HG03442 (cell line): ENCODE data around the gene ZBTB5.
"Not testable (repeated sequence)": the region's sequence is repeated elsewhere in the genome, so short reads cannot be mapped to it uniquely, and the experiment has no call there.

Source experiments
- ATAC-seq: cut with Tn5 transposase; IDR thresholded peaks from one replicate; pipeline ENCODE4 v1.9.1; 2021; ENCODE audit warnings: mild to moderate bottlenecking, moderate library complexity; ENCODE audit not compliant: unreplicated experiment

The ZBTB5 gene, protein sequence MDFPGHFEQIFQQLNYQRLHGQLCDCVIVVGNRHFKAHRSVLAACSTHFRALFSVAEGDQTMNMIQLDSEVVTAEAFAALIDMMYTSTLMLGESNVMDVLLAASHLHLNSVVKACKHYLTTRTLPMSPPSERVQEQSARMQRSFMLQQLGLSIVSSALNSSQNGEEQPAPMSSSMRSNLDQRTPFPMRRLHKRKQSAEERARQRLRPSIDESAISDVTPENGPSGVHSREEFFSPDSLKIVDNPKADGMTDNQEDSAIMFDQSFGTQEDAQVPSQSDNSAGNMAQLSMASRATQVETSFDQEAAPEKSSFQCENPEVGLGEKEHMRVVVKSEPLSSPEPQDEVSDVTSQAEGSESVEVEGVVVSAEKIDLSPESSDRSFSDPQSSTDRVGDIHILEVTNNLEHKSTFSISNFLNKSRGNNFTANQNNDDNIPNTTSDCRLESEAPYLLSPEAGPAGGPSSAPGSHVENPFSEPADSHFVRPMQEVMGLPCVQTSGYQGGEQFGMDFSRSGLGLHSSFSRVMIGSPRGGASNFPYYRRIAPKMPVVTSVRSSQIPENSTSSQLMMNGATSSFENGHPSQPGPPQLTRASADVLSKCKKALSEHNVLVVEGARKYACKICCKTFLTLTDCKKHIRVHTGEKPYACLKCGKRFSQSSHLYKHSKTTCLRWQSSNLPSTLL

DNA sequence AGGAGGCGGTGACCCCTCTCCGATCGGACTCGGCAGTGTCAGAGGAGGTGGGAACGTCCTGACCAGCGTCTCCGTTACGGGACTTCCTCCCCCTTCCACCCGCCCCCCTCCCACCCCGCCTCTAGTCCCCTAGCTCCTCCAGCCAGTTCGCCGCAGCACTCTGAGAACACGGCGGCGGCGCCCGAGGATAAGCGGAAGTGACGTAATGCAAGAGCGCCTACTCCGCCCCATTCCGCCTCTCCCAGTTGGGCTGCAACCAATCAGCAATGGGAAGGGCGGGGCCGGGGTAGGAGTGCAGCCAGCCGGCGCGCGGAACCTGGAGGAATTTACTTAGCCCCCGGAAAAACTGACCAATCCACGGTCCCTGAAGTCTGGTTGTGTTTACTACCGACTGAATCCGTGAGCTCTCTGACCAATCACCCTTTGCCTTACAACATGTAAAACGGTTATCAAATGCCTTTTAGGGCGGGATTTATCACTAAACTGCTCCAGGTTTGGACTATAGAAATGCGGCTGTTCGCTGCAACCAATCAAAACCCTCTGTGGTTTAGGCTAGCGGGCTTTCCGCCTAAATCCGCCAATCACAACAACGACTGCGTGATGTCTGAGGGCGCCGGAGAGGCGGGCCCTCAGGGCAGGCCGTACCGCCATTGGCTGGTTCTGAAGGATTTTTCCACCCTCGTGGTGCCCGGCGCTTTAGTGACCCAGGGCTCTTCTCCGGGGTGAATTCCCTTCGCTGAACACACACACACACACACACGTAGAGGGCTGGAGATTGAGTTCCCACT, at the start of gene ZBTB5:
ZBTB5 (minus strand) TSS at position 202 of the 788 bp plus-strand sequence. CDS start 22,899 bp downstream, outside the sequence.
- peak; percentile 75 for ATAC-seq

DNA sequence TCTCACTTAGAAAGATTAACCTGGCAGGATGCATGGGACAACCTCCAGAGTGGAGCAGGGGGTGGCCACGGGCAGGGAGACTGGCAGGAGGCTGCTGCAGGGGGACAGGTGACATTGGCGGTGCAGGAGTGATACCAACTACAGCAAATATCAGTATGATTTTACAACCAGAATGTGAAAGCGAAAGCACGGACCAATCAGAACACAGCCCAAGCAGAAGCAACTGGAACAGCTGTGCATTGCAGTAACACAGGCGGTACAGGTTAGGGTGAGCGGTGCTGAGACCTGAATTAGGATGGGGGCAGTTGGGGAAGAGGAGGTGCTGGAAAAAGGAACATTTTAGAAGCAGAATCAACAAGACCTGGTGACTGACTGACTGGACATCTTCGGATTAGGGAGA, 49.7 kb upstream of the ZBTB5 start:
- ATAC-seq: no peak

DNA sequence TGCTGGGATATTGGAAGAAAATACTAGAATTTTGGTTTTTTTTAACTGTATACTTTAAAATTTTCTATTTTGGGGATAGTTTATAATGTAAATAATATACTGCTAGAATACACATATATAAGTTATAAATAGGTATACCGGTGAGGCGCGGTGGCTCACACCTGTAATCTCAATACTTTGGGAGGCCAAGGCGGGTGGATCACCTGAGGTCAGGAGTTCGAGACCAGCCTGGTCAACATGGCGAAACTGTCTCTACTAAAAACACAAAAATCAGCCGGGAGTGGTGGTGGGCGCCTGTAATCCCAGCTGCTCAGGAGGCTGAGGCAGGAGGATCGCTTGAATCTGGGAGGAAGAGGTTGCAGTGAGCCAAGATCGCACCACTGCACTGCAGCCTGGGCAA, 49.2 kb upstream of the ZBTB5 start:
- ATAC-seq: not testable (repeated sequence)

DNA sequence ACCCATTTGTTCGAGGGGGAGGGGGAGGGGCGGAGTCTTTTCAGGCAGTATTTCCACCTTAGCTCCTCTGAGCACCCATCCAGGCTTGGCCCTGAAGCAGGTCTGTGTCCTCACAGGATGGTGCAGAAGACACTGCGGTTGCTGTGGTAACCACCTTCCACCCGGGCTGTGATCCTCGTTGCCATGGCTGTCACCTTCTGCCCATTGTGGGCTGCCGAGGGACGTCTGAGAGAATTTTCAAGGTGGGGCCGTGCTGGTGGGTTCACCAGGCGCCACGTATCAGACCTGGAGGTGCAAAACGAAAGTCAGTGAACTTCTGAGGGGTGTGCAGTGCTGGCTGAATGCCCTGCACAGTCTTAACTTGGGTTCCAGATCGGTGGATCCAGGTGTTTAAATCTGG, 47.2 kb upstream of the ZBTB5 start:
- no peak for ATAC-seq

DNA sequence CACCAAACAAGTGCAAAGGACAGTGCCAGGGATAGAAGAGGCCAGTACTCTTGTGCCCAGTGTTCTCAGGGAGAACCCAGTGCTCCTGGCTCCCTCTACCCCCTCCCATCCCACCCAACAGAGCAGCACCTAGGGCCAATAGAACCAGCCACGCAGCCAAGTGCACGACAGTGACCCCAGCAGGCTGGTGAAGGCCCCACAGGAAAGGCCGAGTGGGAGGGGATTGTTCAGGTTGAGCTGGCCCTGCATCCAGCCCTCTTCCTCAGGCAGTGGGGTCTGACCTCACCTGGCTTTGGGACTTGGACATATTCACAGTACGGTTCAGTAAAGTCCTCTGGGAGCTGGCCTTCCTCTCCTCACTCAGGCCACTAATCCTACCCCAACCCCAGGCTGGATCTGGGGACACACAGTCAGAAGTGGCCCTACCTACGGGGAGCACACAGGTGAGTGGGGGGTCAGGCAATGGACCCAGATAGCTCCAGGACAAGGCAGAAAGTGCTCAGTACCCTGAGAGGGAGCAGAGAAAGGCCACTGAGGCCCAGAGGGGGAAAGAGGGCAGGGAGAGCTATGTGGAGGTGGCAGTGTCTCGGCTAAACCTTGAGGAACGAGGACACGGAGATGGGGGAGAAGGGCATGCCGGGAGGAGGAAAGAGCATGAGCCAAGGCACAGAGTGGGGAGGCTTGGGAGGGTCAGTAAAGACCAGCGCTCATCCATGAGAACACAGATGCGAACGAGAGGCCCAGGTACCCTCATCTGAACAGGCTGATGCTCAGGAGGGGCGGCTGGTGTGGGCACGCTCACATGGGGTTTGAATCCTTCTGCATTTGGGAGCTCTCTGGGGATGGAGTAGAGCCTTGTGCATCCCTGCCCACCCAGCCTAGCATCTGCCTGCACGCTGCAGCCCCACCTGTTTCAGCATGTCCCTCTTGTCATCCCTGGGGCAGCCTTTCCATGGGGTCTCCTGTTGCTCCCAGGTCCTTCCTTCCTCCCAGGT, 46.1 kb upstream of the ZBTB5 start:
- no peak for ATAC-seq

DNA sequence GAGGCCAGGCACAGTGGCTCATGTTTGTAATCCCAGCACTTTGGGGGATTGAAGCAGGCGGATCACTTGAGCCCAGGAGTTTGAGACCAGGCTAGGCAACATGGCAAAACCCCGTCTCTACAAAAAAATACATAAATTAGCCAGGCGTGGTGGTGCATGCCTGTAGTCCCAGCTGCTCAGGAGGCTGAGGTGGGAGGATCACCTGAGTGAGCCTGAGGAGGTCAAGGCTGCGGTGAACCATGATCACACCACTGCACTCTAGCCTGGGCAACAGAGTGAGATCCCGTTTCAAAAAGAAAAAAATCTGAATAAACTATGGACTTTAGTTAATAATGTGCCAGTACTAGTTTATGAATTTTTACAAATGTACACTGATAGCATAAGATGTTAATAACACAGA, 44.8 kb upstream of the ZBTB5 start:
- ATAC-seq: not testable (repeated sequence)

DNA sequence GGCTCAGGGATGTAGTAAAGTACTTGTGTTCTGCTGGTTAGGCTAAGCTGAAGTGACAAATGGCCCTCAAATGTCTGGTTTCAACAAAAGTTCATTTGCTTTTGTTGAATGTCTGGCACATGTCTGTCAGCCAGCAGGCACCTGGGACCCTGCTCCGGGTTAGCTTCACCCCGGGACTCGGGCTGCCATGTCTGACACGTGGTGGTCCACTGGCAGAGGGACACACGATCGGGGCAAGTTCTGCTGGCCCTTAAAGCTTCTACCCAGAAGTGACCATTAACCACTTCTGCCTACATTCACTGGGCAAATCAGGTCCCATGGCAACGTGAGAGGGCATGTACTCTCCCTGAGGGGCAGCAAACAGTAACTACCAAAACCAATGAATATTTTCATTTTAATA, 44.3 kb upstream of the ZBTB5 start:
- no peak for ATAC-seq

DNA sequence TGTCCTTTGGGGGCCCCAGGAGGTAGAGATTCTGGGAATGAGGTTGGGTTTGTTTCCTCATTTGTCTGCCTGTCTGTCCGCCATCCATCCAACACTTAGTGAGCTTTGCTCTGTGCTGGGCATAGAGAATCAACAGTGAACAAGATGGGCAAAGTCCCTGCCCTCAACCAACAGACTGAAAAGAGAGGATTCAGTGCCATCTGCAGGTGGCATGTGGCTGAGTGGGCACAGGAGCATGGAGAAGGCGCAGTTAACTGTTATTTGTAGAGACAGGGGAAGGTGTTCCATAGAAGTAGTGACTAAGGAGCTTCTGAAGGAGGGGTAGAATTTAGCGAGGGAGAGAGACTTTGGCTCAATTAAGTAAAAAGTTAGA, 43.6 kb upstream of the ZBTB5 start:
- ATAC-seq: no peak

DNA sequence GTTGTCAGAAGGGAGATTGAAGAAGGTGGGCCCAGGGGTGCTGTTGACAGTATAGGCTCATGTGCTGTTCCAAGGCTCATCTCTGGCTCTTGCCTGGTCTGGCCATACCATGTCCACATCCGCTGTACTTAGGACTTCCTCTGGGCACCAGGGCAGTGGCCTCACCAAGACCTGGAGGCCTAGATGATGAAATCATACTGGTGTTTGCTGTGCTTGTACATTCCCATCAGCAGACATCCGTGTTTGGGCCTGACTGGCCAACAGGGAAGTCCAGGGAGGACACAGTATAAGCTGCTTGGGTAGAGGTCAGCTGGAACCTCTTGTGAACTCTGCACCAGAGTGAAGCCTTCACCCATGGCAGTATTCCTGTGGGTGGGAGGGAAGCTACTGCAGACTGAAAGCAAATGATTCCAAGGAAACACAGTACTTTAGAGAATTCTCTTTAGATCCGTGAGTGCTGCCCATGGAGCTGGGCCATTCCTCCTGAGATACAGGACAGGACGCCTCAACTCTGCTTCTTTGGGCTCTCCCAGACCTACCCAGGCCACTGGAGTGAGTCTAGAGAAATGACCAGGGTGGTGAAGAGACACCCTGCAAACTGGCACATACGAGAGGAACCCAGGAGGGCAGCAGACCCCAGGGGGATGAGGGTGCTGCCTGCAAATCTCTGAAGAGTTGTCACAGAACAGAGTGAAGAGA, 43.0 kb upstream of the ZBTB5 start:
- ATAC-seq: no peak

DNA sequence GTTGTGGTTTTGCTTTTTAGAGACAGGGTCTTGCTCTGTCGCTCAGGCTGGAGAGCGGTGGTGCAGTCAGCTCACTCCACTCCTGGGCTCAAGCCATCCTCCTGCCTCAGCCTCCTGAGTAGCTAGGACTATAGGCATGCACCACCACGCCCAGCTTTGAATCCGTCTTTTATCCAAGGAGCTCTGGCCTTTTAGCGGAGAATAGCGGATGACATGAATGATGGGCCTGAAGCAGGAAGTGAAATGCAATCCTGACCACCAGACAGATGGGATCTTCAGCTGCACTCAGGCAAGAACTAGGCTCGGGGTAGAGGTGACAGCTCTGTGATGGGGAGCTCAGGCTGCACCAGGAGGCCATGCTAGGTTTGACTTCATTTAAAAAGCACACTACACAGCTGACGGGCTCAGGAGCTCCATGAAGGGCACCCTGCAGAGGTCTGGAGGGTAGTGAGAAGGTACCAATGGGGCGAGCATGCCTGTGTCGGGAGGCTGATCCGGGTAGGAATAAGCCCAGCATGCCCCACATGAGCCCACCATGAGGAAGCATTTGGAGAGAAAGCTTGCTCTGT, 42.4 kb upstream of the ZBTB5 start:
- ATAC-seq: no peak

DNA sequence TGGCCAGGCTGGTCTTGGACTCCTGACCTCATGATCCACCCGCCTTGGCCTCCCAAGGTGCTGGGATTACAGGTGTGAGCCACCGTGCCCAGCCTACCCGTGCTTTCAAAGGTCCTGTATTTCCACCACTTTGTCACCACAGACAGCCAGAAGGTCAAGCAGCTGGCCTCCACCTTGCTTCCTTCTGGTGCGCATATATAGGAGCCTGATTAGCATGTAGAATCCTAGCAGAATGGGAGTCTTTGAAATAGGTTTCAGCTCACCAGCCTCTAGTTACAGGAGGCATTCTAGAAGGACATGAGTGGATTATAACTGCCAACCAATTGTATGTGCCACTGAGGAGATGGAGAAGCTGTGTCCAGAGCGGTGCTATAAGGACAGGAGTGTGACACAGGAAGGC, 39.4 kb upstream of the ZBTB5 start:
- no peak for ATAC-seq

DNA sequence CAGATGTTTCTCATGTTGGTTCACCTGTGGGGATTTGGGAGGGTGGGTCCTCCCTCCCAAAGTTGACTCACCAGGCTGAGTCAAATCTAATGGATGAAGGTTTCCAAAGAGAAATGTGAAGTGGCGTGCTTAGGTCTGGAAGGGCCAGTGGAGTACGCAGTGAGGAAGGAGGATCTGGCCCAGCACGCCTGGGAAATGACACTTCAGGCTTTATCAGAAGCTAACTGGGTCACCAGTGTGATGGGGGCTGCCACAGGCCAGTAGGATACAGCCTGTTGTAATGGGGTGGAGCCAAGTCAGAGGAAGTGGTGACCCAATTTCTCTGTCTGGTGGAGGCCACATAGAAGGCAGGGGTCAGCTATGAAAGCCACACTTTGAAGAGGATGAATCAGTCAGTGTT, 38.5 kb upstream of the ZBTB5 start:
- ATAC-seq: no peak

DNA sequence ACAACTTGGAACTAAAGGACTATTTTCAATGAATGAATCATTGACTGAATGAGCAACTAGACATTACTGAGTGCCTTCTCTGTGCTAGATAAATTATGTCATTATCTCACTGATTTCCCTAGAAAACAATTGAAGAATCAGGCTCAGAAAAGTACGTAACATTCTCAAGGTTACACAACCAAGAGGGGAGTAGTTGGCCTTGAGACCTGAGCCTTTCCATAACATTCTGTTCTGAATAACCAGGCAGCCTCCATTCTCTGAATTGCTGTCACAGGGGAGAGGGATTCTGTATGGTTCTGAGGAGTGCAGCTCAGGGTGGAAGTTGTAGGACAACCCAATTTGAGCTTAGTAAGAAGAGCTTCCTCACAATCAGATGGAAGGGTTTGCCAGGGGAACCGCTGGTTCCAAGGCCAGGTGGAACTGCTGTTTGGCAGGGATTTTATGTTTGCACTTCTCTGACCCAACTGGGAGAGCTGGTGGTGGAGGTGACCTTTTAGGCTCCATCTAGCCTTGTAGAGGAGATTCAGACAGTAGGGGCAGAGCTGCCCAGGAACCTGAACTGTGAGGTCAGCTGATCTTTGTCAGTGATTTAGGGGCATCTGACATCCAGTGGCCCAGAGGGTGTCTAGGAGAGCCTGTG, 36.8 kb upstream of the ZBTB5 start:
- no peak for ATAC-seq

DNA sequence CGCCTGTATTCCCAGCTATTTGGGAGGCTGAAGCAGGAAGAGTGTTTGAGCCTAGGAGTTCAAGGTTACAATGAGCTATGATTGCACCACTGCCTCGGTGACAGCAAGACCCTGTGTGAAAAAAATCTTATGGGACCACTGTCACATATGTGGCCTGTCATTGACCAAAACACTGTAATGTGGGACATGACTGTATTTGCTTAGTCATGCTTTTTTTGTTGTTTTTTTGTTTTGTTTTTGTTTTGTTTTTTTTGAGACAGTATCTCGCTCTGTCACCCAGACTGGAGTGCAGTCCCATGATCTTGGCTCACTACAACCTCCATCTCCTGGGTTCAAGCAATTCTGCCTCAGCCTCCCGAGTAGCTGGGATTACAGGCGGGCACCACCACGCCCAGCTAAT, 34.0 kb upstream of the ZBTB5 start:
- no peak for ATAC-seq

DNA sequence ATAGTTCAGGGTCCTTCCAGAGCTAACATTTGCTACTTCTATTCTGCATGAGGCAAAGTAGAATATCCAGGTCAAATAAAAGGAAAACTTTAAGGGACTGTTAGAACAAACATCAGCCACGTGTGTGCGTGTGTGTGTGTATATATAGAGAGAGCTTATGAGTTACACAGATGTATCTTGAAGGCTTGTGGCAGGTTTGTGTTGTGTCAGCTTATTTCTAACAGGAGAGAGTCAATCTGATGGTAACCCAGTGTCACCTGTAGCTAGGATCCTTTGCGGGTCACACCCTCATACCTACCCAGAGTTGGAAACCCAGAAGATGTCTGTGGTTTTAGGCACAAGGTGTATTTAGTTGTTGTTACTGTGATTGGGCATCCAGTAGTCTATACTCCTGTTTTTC, 33.2 kb upstream of the ZBTB5 start:
- ATAC-seq: no peak

DNA sequence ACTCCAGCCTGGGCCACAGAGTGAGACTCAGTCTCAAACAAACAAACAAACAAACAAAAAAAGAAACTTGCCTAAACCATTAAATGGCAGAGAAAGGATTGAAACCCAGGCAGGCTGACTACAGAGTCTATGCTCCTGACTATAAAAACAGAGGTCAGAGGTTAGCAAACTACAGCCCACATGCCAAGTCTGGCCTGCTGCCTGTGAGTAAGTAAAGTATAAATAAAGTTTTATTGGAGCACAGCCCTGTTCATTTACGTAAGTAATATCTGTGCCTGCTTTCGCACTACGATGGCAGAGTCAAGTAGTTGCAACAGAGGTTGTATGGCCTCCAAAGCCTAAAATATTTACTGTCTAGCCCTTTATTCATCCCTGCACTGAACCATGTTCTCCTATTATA, 32.1 kb upstream of the ZBTB5 start:
- ATAC-seq: no peak

DNA sequence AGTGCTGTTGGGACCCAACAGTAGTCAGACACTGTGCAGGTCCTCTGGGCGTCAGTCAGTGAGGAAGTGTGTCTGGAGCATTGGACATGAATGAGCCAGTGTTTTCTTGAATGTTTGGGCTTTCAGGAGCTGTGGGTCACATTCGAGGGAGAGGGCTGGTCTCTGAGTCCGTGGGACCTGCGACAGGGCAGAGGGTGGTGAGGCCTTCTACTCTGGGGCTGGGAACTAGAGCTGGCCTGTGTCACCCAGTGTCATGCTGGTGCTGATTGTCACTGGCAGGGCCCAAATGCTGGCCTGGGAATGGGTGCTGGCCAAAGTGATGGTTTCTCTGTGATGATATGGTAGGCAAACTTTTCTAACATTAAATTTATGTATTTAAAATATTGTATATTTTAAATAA, 30.8 kb upstream of the ZBTB5 start:
- no peak for ATAC-seq

DNA sequence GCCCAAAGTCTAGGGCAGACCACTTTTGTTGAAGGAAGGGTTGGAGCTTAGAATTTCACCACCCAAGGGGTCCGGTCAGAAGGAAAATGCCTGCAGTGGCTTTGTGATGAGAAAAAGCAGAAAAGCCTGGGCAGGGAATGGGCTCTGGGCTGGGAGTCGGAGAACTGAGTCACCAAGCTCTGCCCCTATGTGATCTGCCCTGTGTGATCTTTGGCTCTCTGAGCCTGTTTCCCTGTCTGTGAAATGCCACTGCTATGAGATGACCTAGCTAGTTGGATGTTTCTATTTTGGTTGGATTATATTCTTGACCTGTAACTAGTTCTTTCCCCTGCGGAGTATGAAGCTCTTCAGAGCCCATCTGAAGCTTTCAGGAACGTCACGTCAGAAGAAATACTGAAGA, 30.3 kb upstream of the ZBTB5 start:
- no peak for ATAC-seq

DNA sequence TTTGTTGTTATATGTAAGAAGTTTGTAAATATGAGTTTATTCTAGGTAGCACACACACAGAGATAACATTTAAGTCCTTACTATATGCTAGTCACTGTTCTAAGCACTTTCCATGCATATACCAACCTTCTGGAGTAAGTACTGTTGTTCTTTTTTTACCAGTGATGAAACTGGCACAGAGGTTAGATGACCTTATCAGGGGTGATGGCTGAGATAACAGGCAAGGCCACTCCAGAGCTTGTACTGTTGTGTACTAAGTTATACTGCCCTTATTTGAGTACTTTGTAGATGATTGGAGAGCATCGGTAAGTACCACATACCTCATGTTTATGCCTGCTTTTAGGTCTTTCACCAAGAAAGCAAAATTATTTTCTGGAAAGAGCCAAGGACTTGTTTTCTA, 26.7 kb upstream of the ZBTB5 start:
- no peak for ATAC-seq
